CD14-positive monocyte (primary cell): ENCODE data around the gene SLC28A1. TPM values are rescaled to one million over a fixed set of nuclear protein-coding genes. Genes with fewer than 3 reads are reported as not detected.

Experiments
- DNase-seq, 3 donors: peaks; one replicate each; pipeline ENCODE4 v3.0.0-alpha.2; 2011 to 2022
- H2AFZ ChIP-seq: 2 replicates; pipeline ENCODE4 v1.6.0; 2012; ENCODE audit warnings: mild to moderate bottlenecking, low read depth, low read length, inconsistent platforms; ENCODE audit not compliant: insufficient read depth, poor library complexity, severe bottlenecking
- H3K27ac ChIP-seq, 2 donors: 1 replicate in 1 of 2; 2 replicates in 1 of 2; pipeline ENCODE4 v1.5.1; 2012 to 2013; ENCODE audit warnings: low read length in 2 of 2, control low read depth in 1 of 2, inconsistent platforms in 1 of 2, low read depth in 1 of 2, mild to moderate bottlenecking in 1 of 2
- H3K27me3 ChIP-seq, 2 donors: one replicate each; pipeline versions ENCODE4 v1.6.0 to v1.6.1; 2011 to 2013; ENCODE audit warnings: low read length in 2 of 2; ENCODE audit not compliant: control insufficient read depth in 2 of 2, insufficient read depth in 2 of 2
- H3K36me3 ChIP-seq, 2 donors: replicated peaks in 1 of 2; 1 replicate in 1 of 2; 2 replicates in 1 of 2; pipeline versions ENCODE4 v1.5.1 to v1.6.1; 2012 to 2013; ENCODE audit warnings: low read length in 2 of 2, control low read depth in 1 of 2, inconsistent platforms in 1 of 2, mild to moderate bottlenecking in 1 of 2; ENCODE audit not compliant: insufficient read depth in 2 of 2, control insufficient read depth in 1 of 2
- H3K4me1 ChIP-seq, 2 donors: 1 replicate in 1 of 2; 2 replicates in 1 of 2; pipeline versions ENCODE4 v1.5.1 to v1.6.1; 2012 to 2013; ENCODE audit warnings: low read length in 2 of 2, control low read depth in 1 of 2, inconsistent platforms in 1 of 2, mild to moderate bottlenecking in 1 of 2, moderate library complexity in 1 of 2; ENCODE audit not compliant: insufficient read depth in 2 of 2, control insufficient read depth in 1 of 2
- H3K4me2 ChIP-seq: replicated peaks from 2 replicates; pipeline ENCODE3; 2012; ENCODE audit warnings: low read length, moderate library complexity, mild to moderate bottlenecking; ENCODE audit not compliant: poor library complexity, severe bottlenecking; ENCODE audit errors: extremely low read depth
- H3K4me3 ChIP-seq, 3 experiments: fragments of 200-600 bp in 1 of 3; sonication (generic) in 1 of 3; replicated peaks in 1 of 3; 1 replicate in 2 of 3; 2 replicates in 1 of 3; pipeline ENCODE4 v1.5.1; 2011 to 2013; ENCODE audit warnings: low read length in 3 of 3, mild to moderate bottlenecking in 3 of 3, control low read depth in 2 of 3, low read depth in 2 of 3, inconsistent platforms in 1 of 3, moderate library complexity in 1 of 3
- H3K79me2 ChIP-seq: 2 replicates; pipeline ENCODE4 v1.6.0; 2012; ENCODE audit warnings: mild to moderate bottlenecking, control low read depth, inconsistent platforms, low read length, moderate library complexity; ENCODE audit not compliant: insufficient read depth
- H3K9ac ChIP-seq: 2 replicates; pipeline ENCODE4 v1.6.0; 2017; ENCODE audit warnings: low read length, mild to moderate bottlenecking; ENCODE audit not compliant: insufficient read depth, poor library complexity, severe bottlenecking
- H3K9me3 ChIP-seq, 2 donors: replicated peaks in 1 of 2; 1 replicate in 1 of 2; 2 replicates in 1 of 2; pipeline versions ENCODE4 v1.5.1 to v1.6.1; 2012 to 2013; ENCODE audit warnings: low read length in 2 of 2, control low read depth in 1 of 2; ENCODE audit not compliant: control insufficient read depth in 1 of 2, insufficient read depth in 1 of 2
- H4K20me1 ChIP-seq: 2 replicates; pipeline ENCODE4 v1.6.0; 2012; ENCODE audit warnings: mild to moderate bottlenecking, low read length, control low read depth, moderate library complexity; ENCODE audit not compliant: insufficient read depth
- H3K27ac Mint-ChIP-seq, 7 donors: one replicate each; pipeline ENCODE4 v1.8.0; 2020; ENCODE audit warnings: mild to moderate bottlenecking in 7 of 7, mixed read lengths in 7 of 7, moderate library complexity in 6 of 7, inconsistent platforms in 2 of 7
- H3K27me3 Mint-ChIP-seq, 3 donors: one replicate each; pipeline ENCODE4 v1.8.0; 2021 to 2022; ENCODE audit warnings: low read depth in 3 of 3, mild to moderate bottlenecking in 3 of 3, mixed read lengths in 3 of 3, moderate library complexity in 3 of 3, inconsistent platforms in 1 of 3
- H3K36me3 Mint-ChIP-seq, 2 donors: one replicate each; pipeline ENCODE4 v1.8.0; 2020; ENCODE audit warnings: mixed read lengths in 2 of 2, inconsistent platforms in 1 of 2, mild to moderate bottlenecking in 1 of 2
- H3K4me1 Mint-ChIP-seq: one replicate; pipeline ENCODE4 v1.8.0; 2020; ENCODE audit warnings: mild to moderate bottlenecking, mixed read lengths
- H3K4me3 Mint-ChIP-seq, 2 donors: one replicate each; pipeline ENCODE4 v1.8.0; 2020; ENCODE audit warnings: mild to moderate bottlenecking in 2 of 2, mixed read lengths in 2 of 2, moderate library complexity in 1 of 2
- H3K9me3 Mint-ChIP-seq, 7 donors: one replicate each; pipeline ENCODE4 v1.8.0; 2020 to 2022; ENCODE audit warnings: mixed read lengths in 7 of 7, mild to moderate bottlenecking in 6 of 7, moderate library complexity in 6 of 7, inconsistent platforms in 2 of 7
- CTCF ChIP-seq: fragments of 200-600 bp; IDR thresholded peaks from one replicate; pipeline ENCODE4 v1.8.0; 2022; ENCODE audit warnings: antibody characterized with exemption, mild to moderate bottlenecking
- WGBS: methylation state at CpG from one replicate; pipeline ENCODE4 v1.1.5; 2013; ENCODE audit warnings: missing lambda C conversion rate; ENCODE audit not compliant: insufficient coverage; 5-methylcytosine and 5-hydroxymethylcytosine counted together
- intact Hi-C, 2 donors: fragments of 100-400 bp; cut with micrococcal nuclease; formaldehyde crosslinking; loops; one replicate each; pipeline versions ENCODE4 v1.15.0 to v1.15.1; 2023
- polyA plus RNA-seq, 3 donors: library from polyadenylated mRNA; depleted of rRNA in 1 of 3; unstranded in 2 of 3; stranded (reverse) in 1 of 3; fragments of 300-500 nt in 2 of 3; fragments of >200 nt in 1 of 3; fragmentation: Illumina TruSeq in 2 of 3; gene quantifications; 1 replicate in 2 of 3; 2 replicates in 1 of 3; pipeline ENCODE4 v1.2.3, GENCODE V29; 2012 to 2021

SLC28A1 gene
- polyA plus RNA-seq, 3 donors = not detected

- Histone ChIP-seq H3K4me2 (no peak overlapping the region), H3K4me3 (no peak overlapping the region), H3K79me2 (no peaks in the 10 kb centered on the region), H3K27me3 (no peaks in the 10 kb centered on the region), H3K36me3 (no peaks in the 10 kb centered on the region), H3K27ac (no peak overlapping the region), H3K4me1 (no peaks in the 10 kb centered on the region), H3K9me3 (peaks cover 15 to 18% of the 10 kb centered on the region in 2 donors), H2AFZ (no peak overlapping the region), H4K20me1 (no peaks in the 10 kb centered on the region), H3K9ac (no peak overlapping the region)
- DNase-seq = no peak
- no peak for TF ChIP-seq CTCF
- no CpG with 5 or more reads among the region's 1 CpG for WGBS
- Mint-ChIP-seq H3K4me1 (no peaks in the 10 kb centered on the region), H3K27me3 (peaks cover 2 to 3% (median 2%) of the 10 kb centered on the region in 3 donors), H3K9me3 (peaks cover 8 to 29% (median 20%) of the 10 kb centered on the region in 7 donors), H3K36me3 (no peaks in the 10 kb centered on the region), H3K27ac (no peak overlapping the region), H3K4me3 (no peak overlapping the region)
- intact Hi-C loops = no loop called here
Measured at GRCh38 chr15:84846269-84846668, 38.2 kb upstream of the SLC28A1 start.

GRCh38 chr15:84847382-84847781 is 37.1 kb upstream of the SLC28A1 start:
- Mint-ChIP-seq H3K9me3 (peaks cover 8 to 29% (median 20%) of the 10 kb centered on the region in 7 donors), H3K36me3 (no peaks in the 10 kb centered on the region), H3K27ac (no peak overlapping the region), H3K4me1 (no peaks in the 10 kb centered on the region), H3K27me3 (peaks cover 2% of the 10 kb centered on the region in 3 donors), H3K4me3 (no peak overlapping the region)
- H3K4me2 ChIP-seq = no peak overlapping the region
- H3K4me3 ChIP-seq = no peak overlapping the region
- no peak for DNase-seq
- no peak overlapping the region for H3K9ac ChIP-seq
- intact Hi-C loops = no loop called here
- no peaks in the 10 kb centered on the region for H3K4me1 ChIP-seq
- no peaks in the 10 kb centered on the region for H3K27me3 ChIP-seq
- no peaks in the 10 kb centered on the region for H3K79me2 ChIP-seq
- H3K27ac ChIP-seq = no peak overlapping the region
- no peaks in the 10 kb centered on the region for H4K20me1 ChIP-seq
- H2AFZ ChIP-seq = no peak overlapping the region
- TF ChIP-seq CTCF = no peak
- H3K9me3 ChIP-seq = peaks cover 15 to 18% of the 10 kb centered on the region in 2 donors
- no peaks in the 10 kb centered on the region for H3K36me3 ChIP-seq
